SK-N-SH treated with all-trans-retinoic acid at 6 μM for 48 hours (cell line): ENCODE measurements around the gene NDUFA11.

Source experiments
- ATAC-seq: fragments of 200-7000 bp; cut with Tn5 transposase; 3 replicates; pipeline ENCODE4 v1.9.1; 2020; ENCODE audit warnings: mild to moderate bottlenecking, moderate library complexity
- ARNTL ChIP-seq: fragments of 450-650 bp; formaldehyde crosslinking; IDR thresholded peaks from 2 replicates; pipeline ENCODE4 v1.5.0; 2020; ENCODE audit warnings: low read depth, mild to moderate bottlenecking, moderate library complexity, borderline replicate concordance
- BACH2 ChIP-seq: fragments of 250-450 bp; sonication (Bioruptor Pico); IDR thresholded peaks from 2 replicates; pipeline ENCODE4 v1.9.0; 2021; ENCODE audit warnings: mild to moderate bottlenecking, borderline replicate concordance
- CSDC2 ChIP-seq: fragments of 250-450 bp; sonication (Bioruptor Pico); IDR thresholded peaks from 2 replicates; pipeline ENCODE4 v1.5.0; 2020; ENCODE audit warnings: mild to moderate bottlenecking, moderate library complexity
- ESRRG ChIP-seq: fragments of 250-450 bp; sonication (Bioruptor Pico); IDR thresholded peaks from 2 replicates; pipeline ENCODE4 v1.6.1; 2021; ENCODE audit warnings: mild to moderate bottlenecking
- GLIS3 ChIP-seq: fragments of 250-450 bp; sonication (Bioruptor Pico); IDR thresholded peaks from 2 replicates; pipeline ENCODE4 v1.5.0; 2020; ENCODE audit warnings: mild to moderate bottlenecking, moderate library complexity
- ISL1 ChIP-seq: fragments of 250-450 bp; sonication (Bioruptor Pico); IDR thresholded peaks from 2 replicates; pipeline ENCODE4 v2.1.2; 2022; ENCODE audit warnings: mild to moderate bottlenecking, moderate library complexity
- OSR1 ChIP-seq: fragments of 250-450 bp; sonication (Bioruptor Pico); IDR thresholded peaks from 2 replicates; pipeline ENCODE4 v1.8.0; 2022; ENCODE audit warnings: moderate library complexity, mild to moderate bottlenecking, inconsistent platforms
- PPARA ChIP-seq: fragments of 250-450 bp; sonication (Bioruptor Pico); IDR thresholded peaks from 2 replicates; pipeline ENCODE4 v1.5.0; 2020; ENCODE audit warnings: mild to moderate bottlenecking, borderline replicate concordance
- RARB ChIP-seq: fragments of 250-450 bp; sonication (Bioruptor Pico); IDR thresholded peaks from 2 replicates; pipeline ENCODE4 v1.8.0; 2021; ENCODE audit warnings: mild to moderate bottlenecking, moderate library complexity
- SNAI2 ChIP-seq: fragments of 250-450 bp; sonication (Bioruptor Pico); IDR thresholded peaks from 2 replicates; pipeline ENCODE4 v1.5.0; 2020; ENCODE audit warnings: mild to moderate bottlenecking, moderate library complexity
- TCF4 ChIP-seq: fragments of 250-450 bp; sonication (Bioruptor Pico); IDR thresholded peaks from 2 replicates; pipeline ENCODE4 v1.8.0; 2021; ENCODE audit warnings: mild to moderate bottlenecking, moderate library complexity, borderline replicate concordance
- TOX ChIP-seq: fragments of 250-450 bp; sonication (Bioruptor Pico); IDR thresholded peaks from 2 replicates; pipeline ENCODE4 v1.8.0; 2021; ENCODE audit warnings: mild to moderate bottlenecking, moderate library complexity, borderline replicate concordance
- ZC3H10 ChIP-seq: fragments of 250-450 bp; sonication (Bioruptor Pico); IDR thresholded peaks from 2 replicates; pipeline ENCODE4 v1.5.1; 2021; ENCODE audit warnings: mild to moderate bottlenecking, moderate library complexity
- ZFP3 ChIP-seq: fragments of 250-450 bp; sonication (Bioruptor Pico); IDR thresholded peaks from 2 replicates; pipeline ENCODE4 v1.5.0; 2020; ENCODE audit warnings: mild to moderate bottlenecking, moderate library complexity
- ZFP30 ChIP-seq: fragments of 450-650 bp; formaldehyde crosslinking; IDR thresholded peaks from 2 replicates; pipeline ENCODE4 v1.5.0; 2022; ENCODE audit warnings: mild to moderate bottlenecking, moderate library complexity
- ZNF565 ChIP-seq: fragments of 450-650 bp; formaldehyde crosslinking; conservative IDR thresholded peaks from 2 replicates; pipeline ENCODE4 v1.5.0; 2020; ENCODE audit warnings: low read depth, mild to moderate bottlenecking, moderate library complexity
- ZNF70 ChIP-seq: fragments of 450-650 bp; formaldehyde crosslinking; IDR thresholded peaks from 2 replicates; pipeline ENCODE4 v1.5.0; 2020; ENCODE audit warnings: mild to moderate bottlenecking, moderate library complexity
- ZNF8 ChIP-seq: fragments of 450-650 bp; formaldehyde crosslinking; IDR thresholded peaks from 2 replicates; pipeline ENCODE4 v1.5.0; 2020; ENCODE audit warnings: mild to moderate bottlenecking, moderate library complexity
- TF ChIP-seq, protein P1 (sequence below): fragments of 250-450 bp; sonication (Bioruptor Pico); IDR thresholded peaks from 2 replicates; pipeline ENCODE4 v1.5.0; 2020; ENCODE audit warnings: mild to moderate bottlenecking, moderate library complexity
- TF ChIP-seq, protein P2 (sequence below): fragments of 250-450 bp; sonication (Bioruptor Pico); IDR thresholded peaks from 2 replicates; pipeline ENCODE4 v1.5.1; 2020; ENCODE audit warnings: low read depth, mild to moderate bottlenecking, moderate library complexity
- TF ChIP-seq, protein P3 (sequence below): fragments of 250-450 bp; sonication (Bioruptor Pico); IDR thresholded peaks from 2 replicates; pipeline ENCODE4 v1.5.1; 2021; ENCODE audit warnings: mild to moderate bottlenecking, moderate library complexity
- TF ChIP-seq, protein P4 (sequence below): fragments of 250-450 bp; sonication (Bioruptor Pico); IDR thresholded peaks from 2 replicates; pipeline ENCODE4 v1.8.0; 2020; ENCODE audit warnings: mild to moderate bottlenecking, moderate library complexity, borderline replicate concordance

NDUFA11 gene

DNA sequence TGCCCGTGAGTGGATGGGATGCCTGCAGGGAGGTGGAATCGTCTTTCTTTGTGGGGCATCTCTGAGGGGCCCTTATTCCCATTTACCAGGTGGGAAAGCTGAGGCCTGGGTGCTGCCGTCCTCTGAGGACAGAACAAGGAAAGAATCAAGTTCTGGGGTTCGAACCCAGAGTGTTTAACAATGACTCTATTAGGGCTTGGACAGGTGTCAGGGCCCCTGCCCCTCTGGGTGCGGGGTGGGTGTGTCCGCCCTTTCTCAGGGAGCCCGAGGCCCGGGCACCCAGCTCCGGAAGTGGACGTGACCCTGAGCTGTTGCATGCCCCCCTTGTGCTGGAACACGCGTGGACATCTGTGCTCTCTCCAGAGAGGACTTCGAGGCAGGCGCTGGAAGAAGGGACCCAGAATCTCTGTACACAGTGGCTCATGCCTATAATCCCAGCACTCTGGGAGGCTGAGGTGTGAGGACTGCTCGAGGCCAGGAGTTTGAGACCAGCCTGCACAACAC is 10.8 kb downstream of the NDUFA11 start (continued):
- TF ChIP-seq, protein P1, sequence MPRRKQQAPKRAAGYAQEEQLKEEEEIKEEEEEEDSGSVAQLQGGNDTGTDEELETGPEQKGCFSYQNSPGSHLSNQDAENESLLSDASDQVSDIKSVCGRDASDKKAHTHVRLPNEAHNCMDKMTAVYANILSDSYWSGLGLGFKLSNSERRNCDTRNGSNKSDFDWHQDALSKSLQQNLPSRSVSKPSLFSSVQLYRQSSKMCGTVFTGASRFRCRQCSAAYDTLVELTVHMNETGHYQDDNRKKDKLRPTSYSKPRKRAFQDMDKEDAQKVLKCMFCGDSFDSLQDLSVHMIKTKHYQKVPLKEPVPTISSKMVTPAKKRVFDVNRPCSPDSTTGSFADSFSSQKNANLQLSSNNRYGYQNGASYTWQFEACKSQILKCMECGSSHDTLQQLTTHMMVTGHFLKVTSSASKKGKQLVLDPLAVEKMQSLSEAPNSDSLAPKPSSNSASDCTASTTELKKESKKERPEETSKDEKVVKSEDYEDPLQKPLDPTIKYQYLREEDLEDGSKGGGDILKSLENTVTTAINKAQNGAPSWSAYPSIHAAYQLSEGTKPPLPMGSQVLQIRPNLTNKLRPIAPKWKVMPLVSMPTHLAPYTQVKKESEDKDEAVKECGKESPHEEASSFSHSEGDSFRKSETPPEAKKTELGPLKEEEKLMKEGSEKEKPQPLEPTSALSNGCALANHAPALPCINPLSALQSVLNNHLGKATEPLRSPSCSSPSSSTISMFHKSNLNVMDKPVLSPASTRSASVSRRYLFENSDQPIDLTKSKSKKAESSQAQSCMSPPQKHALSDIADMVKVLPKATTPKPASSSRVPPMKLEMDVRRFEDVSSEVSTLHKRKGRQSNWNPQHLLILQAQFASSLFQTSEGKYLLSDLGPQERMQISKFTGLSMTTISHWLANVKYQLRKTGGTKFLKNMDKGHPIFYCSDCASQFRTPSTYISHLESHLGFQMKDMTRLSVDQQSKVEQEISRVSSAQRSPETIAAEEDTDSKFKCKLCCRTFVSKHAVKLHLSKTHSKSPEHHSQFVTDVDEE (CRISPR knock-in tag), result no peak
- TF ChIP-seq ZNF70 (CRISPR knock-in tag) (no peak), TCF4 (CRISPR knock-in tag) (no peak)

DNA sequence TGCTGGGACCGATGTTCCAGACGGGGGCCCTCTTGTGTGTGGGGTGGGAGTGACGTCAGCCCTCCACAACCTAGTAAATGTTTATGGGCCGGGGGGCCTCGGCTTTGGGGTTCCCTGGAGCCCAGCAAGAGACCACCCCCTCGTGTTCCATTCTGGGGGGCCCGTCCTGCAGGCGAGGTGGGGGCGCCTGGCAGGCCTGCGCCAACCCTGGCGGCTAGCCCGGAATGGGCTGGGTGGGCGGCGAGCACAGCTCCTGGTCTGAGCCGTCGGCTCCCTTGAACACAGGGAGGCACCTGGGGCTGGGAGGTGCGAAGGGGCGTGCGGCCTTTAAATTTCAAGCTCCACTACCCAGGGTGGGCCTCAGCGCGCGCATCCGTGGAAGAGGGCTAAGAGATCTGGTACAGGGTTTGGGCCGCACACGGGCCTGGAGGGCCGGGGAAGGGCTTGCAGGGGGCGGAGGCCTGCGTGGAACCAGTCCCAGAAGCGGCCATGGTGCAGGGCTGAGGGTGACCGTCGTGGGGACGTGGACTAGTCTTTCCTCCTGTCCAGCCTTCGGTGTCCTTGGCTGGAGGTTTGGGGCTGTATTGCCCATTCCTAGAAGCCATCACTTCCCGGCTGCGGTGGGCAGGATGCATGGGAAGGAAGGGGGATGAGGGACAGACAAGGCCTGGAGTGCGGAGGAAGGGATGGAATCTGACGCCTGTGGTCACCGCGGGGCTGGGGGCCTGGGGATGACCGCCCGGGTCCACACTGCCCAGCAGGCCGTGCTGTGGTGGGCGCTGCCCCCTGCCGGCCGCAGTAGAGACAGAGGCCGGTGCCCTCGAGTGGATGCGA is 11.4 kb downstream of the NDUFA11 start:
- ATAC-seq, result peak; percentile 75
- TF ChIP-seq BACH2, result no peak
- no peak for TF ChIP-seq OSR1 (CRISPR knock-in tag)
- TF ChIP-seq, all 23 proteins: peak for 0

DNA sequence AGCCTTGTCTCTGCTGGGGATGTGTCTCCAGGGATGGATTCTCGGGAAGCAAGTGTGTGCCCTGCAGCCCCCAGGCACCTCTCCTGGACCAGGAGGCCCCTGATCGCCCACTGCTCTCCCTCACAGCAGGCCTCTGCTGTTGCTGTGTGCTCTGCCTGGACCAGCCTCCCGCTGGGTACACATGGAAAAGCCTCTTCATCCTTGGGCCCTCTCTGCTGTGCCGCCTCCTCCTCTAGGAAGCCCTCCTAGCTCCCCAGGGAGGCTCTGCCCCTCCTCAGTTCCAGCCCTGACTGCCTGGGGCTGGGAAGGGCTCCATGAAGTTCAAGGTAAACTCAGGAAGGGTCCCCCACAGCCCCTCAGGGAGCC is 12.0 kb downstream of the NDUFA11 start:
- TF ChIP-seq ZNF70 (CRISPR knock-in tag) (no peak), ZNF565 (CRISPR knock-in tag) (no peak), ISL1 (CRISPR knock-in tag) (no peak), PPARA (no peak), RARB (CRISPR knock-in tag) (no peak), SNAI2 (CRISPR knock-in tag) (no peak), ZC3H10 (CRISPR knock-in tag) (no peak), ESRRG (CRISPR knock-in tag) (no peak), CSDC2 (CRISPR knock-in tag) (no peak), ZNF8 (CRISPR knock-in tag) (no peak), ZFP3 (CRISPR knock-in tag) (no peak), OSR1 (CRISPR knock-in tag) (no peak), ARNTL (CRISPR knock-in tag) (no peak), TOX (CRISPR knock-in tag) (no peak)
- TF ChIP-seq, protein P2, sequence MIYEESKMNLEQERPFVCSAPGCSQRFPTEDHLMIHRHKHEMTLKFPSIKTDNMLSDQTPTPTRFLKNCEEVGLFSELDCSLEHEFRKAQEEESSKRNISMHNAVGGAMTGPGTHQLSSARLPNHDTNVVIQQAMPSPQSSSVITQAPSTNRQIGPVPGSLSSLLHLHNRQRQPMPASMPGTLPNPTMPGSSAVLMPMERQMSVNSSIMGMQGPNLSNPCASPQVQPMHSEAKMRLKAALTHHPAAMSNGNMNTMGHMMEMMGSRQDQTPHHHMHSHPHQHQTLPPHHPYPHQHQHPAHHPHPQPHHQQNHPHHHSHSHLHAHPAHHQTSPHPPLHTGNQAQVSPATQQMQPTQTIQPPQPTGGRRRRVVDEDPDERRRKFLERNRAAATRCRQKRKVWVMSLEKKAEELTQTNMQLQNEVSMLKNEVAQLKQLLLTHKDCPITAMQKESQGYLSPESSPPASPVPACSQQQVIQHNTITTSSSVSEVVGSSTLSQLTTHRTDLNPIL, result no peak
- TF ChIP-seq, protein P3, sequence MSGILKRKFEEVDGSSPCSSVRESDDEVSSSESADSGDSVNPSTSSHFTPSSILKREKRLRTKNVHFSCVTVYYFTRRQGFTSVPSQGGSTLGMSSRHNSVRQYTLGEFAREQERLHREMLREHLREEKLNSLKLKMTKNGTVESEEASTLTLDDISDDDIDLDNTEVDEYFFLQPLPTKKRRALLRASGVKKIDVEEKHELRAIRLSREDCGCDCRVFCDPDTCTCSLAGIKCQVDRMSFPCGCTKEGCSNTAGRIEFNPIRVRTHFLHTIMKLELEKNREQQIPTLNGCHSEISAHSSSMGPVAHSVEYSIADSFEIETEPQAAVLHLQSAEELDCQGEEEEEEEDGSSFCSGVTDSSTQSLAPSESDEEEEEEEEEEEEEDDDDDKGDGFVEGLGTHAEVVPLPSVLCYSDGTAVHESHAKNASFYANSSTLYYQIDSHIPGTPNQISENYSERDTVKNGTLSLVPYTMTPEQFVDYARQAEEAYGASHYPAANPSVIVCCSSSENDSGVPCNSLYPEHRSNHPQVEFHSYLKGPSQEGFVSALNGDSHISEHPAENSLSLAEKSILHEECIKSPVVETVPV (CRISPR knock-in tag), result no peak
- TF ChIP-seq, protein P4, sequence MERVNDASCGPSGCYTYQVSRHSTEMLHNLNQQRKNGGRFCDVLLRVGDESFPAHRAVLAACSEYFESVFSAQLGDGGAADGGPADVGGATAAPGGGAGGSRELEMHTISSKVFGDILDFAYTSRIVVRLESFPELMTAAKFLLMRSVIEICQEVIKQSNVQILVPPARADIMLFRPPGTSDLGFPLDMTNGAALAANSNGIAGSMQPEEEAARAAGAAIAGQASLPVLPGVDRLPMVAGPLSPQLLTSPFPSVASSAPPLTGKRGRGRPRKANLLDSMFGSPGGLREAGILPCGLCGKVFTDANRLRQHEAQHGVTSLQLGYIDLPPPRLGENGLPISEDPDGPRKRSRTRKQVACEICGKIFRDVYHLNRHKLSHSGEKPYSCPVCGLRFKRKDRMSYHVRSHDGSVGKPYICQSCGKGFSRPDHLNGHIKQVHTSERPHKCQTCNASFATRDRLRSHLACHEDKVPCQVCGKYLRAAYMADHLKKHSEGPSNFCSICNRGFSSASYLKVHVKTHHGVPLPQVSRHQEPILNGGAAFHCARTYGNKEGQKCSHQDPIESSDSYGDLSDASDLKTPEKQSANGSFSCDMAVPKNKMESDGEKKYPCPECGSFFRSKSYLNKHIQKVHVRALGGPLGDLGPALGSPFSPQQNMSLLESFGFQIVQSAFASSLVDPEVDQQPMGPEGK, result no peak

DNA sequence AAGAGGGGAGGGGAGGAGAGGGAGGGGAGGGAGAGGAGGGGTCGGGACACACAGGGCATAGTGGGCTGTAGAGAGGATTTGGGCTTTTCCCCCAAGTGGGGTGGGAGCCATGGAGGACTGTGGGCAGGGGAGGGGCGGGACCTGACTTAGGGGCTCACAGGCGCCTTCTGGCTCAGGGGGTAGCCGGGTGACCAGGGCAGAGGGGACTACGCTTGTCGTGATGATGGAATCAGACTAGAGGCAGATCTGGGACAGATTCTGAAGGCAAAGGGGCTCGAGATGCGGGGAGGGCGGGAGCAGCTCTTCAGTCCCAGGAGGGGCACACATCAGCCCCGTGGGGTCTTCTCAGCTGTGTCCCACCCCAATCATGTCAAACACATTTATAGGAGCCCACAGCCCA is 13.5 kb downstream of the NDUFA11 start:
- TF ChIP-seq, protein P2, result no peak
- TF ChIP-seq OSR1 (CRISPR knock-in tag) (no peak), CSDC2 (CRISPR knock-in tag) (no peak), ZFP3 (CRISPR knock-in tag) (no peak), ZFP30 (CRISPR knock-in tag) (no peak), ESRRG (CRISPR knock-in tag) (no peak), RARB (CRISPR knock-in tag) (no peak), ISL1 (CRISPR knock-in tag) (no peak), BACH2 (no peak), TCF4 (CRISPR knock-in tag) (no peak), ZNF70 (CRISPR knock-in tag) (no peak), GLIS3 (no peak)
- TF ChIP-seq, protein P1 (CRISPR knock-in tag), result no peak
- ATAC-seq, result no peak

More for the DNA sequence above, 12.0 kb downstream of the NDUFA11 start:
- peak; percentile 6 for ATAC-seq
